HCT116 (cell line): ENCODE results near the gene ZNF462. TPM values are rescaled to one million over a fixed set of nuclear protein-coding genes. Genes with fewer than 3 reads are reported as not detected.

Source experiments
- ATAC-seq: fragments of 200-7000 bp; cut with Tn5 transposase; 2 replicates; pipeline ENCODE4 v1.9.1; 2020; ENCODE audit warnings: mild to moderate bottlenecking, moderate library complexity
- BruUV-seq: library from RNA; stranded (reverse); fragments of 400-500 nt; replicated peaks from 2 replicates; lab custom pipeline; 2021; lab: Mats Ljungman, UMichigan
- CTCF ChIA-PET: fragments of 300-600 bp; sonication (Branson Sonifier 250); formaldehyde crosslinking; loops from one replicate; lab custom pipeline; 2021; ENCODE audit warnings: antibody characterized with exemption; lab: Charles Lee
- POLR2A ChIA-PET: fragments of 300-600, 350-600 bp; sonication (Branson Sonifier 250); formaldehyde crosslinking; loops from one replicate; lab custom pipeline; 2021; ENCODE audit warnings: antibody characterized with exemption; lab: Charles Lee
- RAD21 ChIA-PET, 2 experiments: fragments of 300-600 bp; sonication (Branson Sonifier 250); formaldehyde crosslinking; loops; one replicate each; lab custom pipeline; 2023; ENCODE audit warnings: low total read pairs in 2 of 2; ENCODE audit not compliant: uncharacterized antibody in 2 of 2, unreplicated experiment in 2 of 2, low non-redundant PET in 1 of 2; lab: Charles Lee
- DNase-seq: peaks from one replicate; pipeline ENCODE4 v3.0.0-alpha.2; 2010; ENCODE audit warnings: low read depth, low spot score
- H2AFZ ChIP-seq: fragments of 200-600 bp; shearing (Covaris generic), sonication (generic); 2 replicates; pipeline ENCODE4 v1.6.1; 2017; ENCODE audit warnings: low read depth, mixed run types, mixed read lengths, antibody characterized with exemption, low read length; ENCODE audit not compliant: poor library complexity, severe bottlenecking
- H3K27ac ChIP-seq: 2 replicates; pipeline ENCODE4 v1.5.1; 2012; ENCODE audit warnings: low read depth, low read length
- H3K27me3 ChIP-seq: fragments of 200-600 bp; sonication (generic); 2 replicates; pipeline ENCODE4 v1.6.1; 2016; ENCODE audit warnings: mixed run types, low read length, mixed read lengths; ENCODE audit not compliant: insufficient read depth
- H3K36me3 ChIP-seq, 2 experiments: fragments of 200-500 bp in 1 of 2; fragments of 200-600 bp in 1 of 2; sonication (Bioruptor generic) in 1 of 2; sonication (generic) in 1 of 2; 2 replicates each; pipeline versions ENCODE4 v1.5.1 to v1.6.1; 2014 to 2016; ENCODE audit warnings: low read length in 2 of 2, inconsistent platforms in 1 of 2, mixed read lengths in 1 of 2, mixed run types in 1 of 2; ENCODE audit not compliant: insufficient read depth in 2 of 2, control insufficient read depth in 1 of 2
- H3K4me1 ChIP-seq, 2 experiments: fragments of 200-600 bp in 1 of 2; sonication (generic) in 1 of 2; 2 replicates each; pipeline versions ENCODE4 v1.5.1 to v1.6.1; 2012 to 2017; ENCODE audit warnings: low read length in 2 of 2, inconsistent platforms in 1 of 2, mild to moderate bottlenecking in 1 of 2, mixed read lengths in 1 of 2, mixed run types in 1 of 2, moderate library complexity in 1 of 2; ENCODE audit not compliant: insufficient read depth in 2 of 2, control insufficient read depth in 1 of 2
- H3K4me2 ChIP-seq: fragments of 200-600 bp; sonication (generic); 2 replicates; pipeline ENCODE4 v1.6.1; 2017; ENCODE audit warnings: mixed run types, low read length, mixed read lengths
- H3K4me3 ChIP-seq, 2 experiments: fragments of 200-600 bp in 1 of 2; sonication (generic) in 1 of 2; replicated peaks in 1 of 2; 2 replicates each; pipeline ENCODE4 v1.5.1; 2011 to 2016; ENCODE audit warnings: low read length in 2 of 2, control low read depth in 1 of 2, low read depth in 1 of 2, mild to moderate bottlenecking in 1 of 2, mixed read lengths in 1 of 2, mixed run types in 1 of 2
- H3K79me2 ChIP-seq: fragments of 200-600 bp; sonication (generic); 2 replicates; pipeline ENCODE4 v1.6.1; 2017; ENCODE audit warnings: mild to moderate bottlenecking, mixed run types, low read length, moderate library complexity, mixed read lengths; ENCODE audit not compliant: insufficient read depth
- H3K9ac ChIP-seq: fragments of 200-600 bp; sonication (generic); 2 replicates; pipeline ENCODE4 v1.6.1; 2016; ENCODE audit warnings: low read length, mixed read lengths
- H3K9me2 ChIP-seq: fragments of 200-600 bp; sonication (generic), shearing (Covaris generic); 2 replicates; pipeline ENCODE4 v1.6.1; 2017; ENCODE audit warnings: mixed run types, mild to moderate bottlenecking, moderate library complexity; ENCODE audit not compliant: insufficient read depth
- H3K9me3 ChIP-seq, 2 experiments: fragments of 200-500 bp in 1 of 2; fragments of 200-600 bp in 1 of 2; sonication (Bioruptor generic) in 1 of 2; sonication (generic) in 1 of 2; 2 replicates each; pipeline ENCODE4 v1.6.1; 2014 to 2017; ENCODE audit warnings: low read length in 2 of 2, mixed read lengths in 2 of 2, inconsistent platforms in 1 of 2, low read depth in 1 of 2, mild to moderate bottlenecking in 1 of 2, mixed run types in 1 of 2, moderate library complexity in 1 of 2; ENCODE audit not compliant: control insufficient read depth in 1 of 2, insufficient read depth in 1 of 2
- H4K20me1 ChIP-seq: fragments of 200-600 bp; sonication (generic), shearing (Covaris generic); 2 replicates; pipeline ENCODE4 v1.6.1; 2017; ENCODE audit warnings: mixed run types, mild to moderate bottlenecking, moderate library complexity; ENCODE audit not compliant: insufficient read depth
- CBX3 ChIP-seq: IDR thresholded peaks from 2 replicates; pipeline ENCODE4 v1.6.1; 2012; ENCODE audit warnings: low read depth
- CEBPB ChIP-seq: IDR thresholded peaks from 2 replicates; pipeline ENCODE4 v1.6.1; 2012; ENCODE audit warnings: low read depth
- EGR1 ChIP-seq: IDR thresholded peaks from 2 replicates; pipeline ENCODE4 v1.6.1; 2012; ENCODE audit warnings: low read depth
- ELF1 ChIP-seq: IDR thresholded peaks from 2 replicates; pipeline ENCODE4 v1.6.1; 2012; ENCODE audit warnings: low read depth, borderline replicate concordance
- EZH2 ChIP-seq: fragments of 200-600 bp; sonication (generic); IDR thresholded peaks from 2 replicates; pipeline ENCODE4 v1.6.1; 2017; ENCODE audit warnings: antibody characterized with exemption, mixed run types
- EZH2phosphoT487 ChIP-seq: fragments of 200-600 bp; IDR thresholded peaks from 2 replicates; pipeline ENCODE4 v1.6.1; 2018; ENCODE audit warnings: antibody characterized with exemption, borderline replicate concordance
- FOSL1 ChIP-seq: IDR thresholded peaks from 2 replicates; pipeline ENCODE4 v1.6.1; 2012; ENCODE audit warnings: low read depth
- JUND ChIP-seq: IDR thresholded peaks from 2 replicates; pipeline ENCODE4 v1.6.1; 2012
- MAX ChIP-seq: IDR thresholded peaks from 2 replicates; pipeline ENCODE4 v1.6.1; 2012
- RAD21 ChIP-seq: IDR thresholded peaks from 2 replicates; pipeline ENCODE4 v1.6.1; 2012; ENCODE audit warnings: low read depth, mild to moderate bottlenecking
- SIN3A ChIP-seq: IDR thresholded peaks from 2 replicates; pipeline ENCODE4 v1.6.1; 2012; ENCODE audit warnings: low read depth
- SP1 ChIP-seq: IDR thresholded peaks from 2 replicates; pipeline ENCODE4 v1.6.1; 2012; ENCODE audit warnings: low read depth
- SRF ChIP-seq: IDR thresholded peaks from 2 replicates; pipeline ENCODE4 v1.6.1; 2012; ENCODE audit warnings: low read depth
- TCF7L2 ChIP-seq: IDR thresholded peaks from 2 replicates; pipeline ENCODE4 v1.7.0; 2011; ENCODE audit warnings: borderline replicate concordance, inconsistent platforms; ENCODE audit not compliant: insufficient read depth, insufficient read length; ENCODE audit errors: extremely low read depth
- YY1 ChIP-seq: IDR thresholded peaks from 2 replicates; pipeline ENCODE4 v1.6.1; 2011; ENCODE audit warnings: low read length, low read depth, moderate library complexity, mild to moderate bottlenecking; ENCODE audit not compliant: insufficient replicate concordance; ENCODE audit errors: extremely low read depth
- ZFX ChIP-seq: fragments of 450-650 bp; IDR thresholded peaks from 2 replicates; pipeline ENCODE4 v1.6.1; 2017
- intact Hi-C: fragments of 100-400 bp; cut with micrococcal nuclease; formaldehyde crosslinking; loops from 2 replicates; pipeline ENCODE4 v1.10.0; 2022
- total RNA-seq: library from RNA; stranded (reverse); gene quantifications from one replicate; pipeline ENCODE4 v1.2.1, GENCODE V29; 2021; ENCODE audit not compliant: unreplicated experiment
- TF ChIP-seq, protein P1 (sequence below), 3 experiments: fragments of 200-600 bp in 1 of 3; sonication (generic) in 1 of 3; IDR thresholded peaks in 2 of 3; conservative IDR thresholded peaks in 1 of 3; 2 replicates each; pipeline ENCODE4 v1.5.1; 2012 to 2017; ENCODE audit warnings: low read depth in 2 of 3, low read length in 2 of 3, antibody characterized with exemption in 1 of 3, borderline replicate concordance in 1 of 3, control low read depth in 1 of 3, mild to moderate bottlenecking in 1 of 3, mixed read lengths in 1 of 3, mixed run types in 1 of 3, moderate library complexity in 1 of 3; ENCODE audit not compliant: insufficient read depth in 1 of 3
- TF ChIP-seq, protein P2 (sequence below): IDR thresholded peaks from 2 replicates; pipeline ENCODE4 v1.6.1; 2012; ENCODE audit warnings: low read depth
- TF ChIP-seq, protein P3 (sequence below): IDR thresholded peaks from 2 replicates; pipeline ENCODE4 v1.6.1; 2012

ZNF462 gene
- total RNA-seq, 1 experiment from 2014 or later = 18.1 TPM

- RAD21 ChIA-PET = no interaction called here
Observed at GRCh38 chr9:106886111-106887046, 23.4 kb downstream of the ZNF462 start.

More at GRCh38 chr9:106886111-106887046, 23.4 kb downstream of the ZNF462 start:
- H3K4me2 ChIP-seq = no peak overlapping the region
- no peak overlapping the region for H2AFZ ChIP-seq
- H4K20me1 ChIP-seq = no peaks in the 10 kb centered on the region
- DNase-seq (no peak), ATAC-seq (no peak)
- intact Hi-C loops = no loop called here
- ChIA-PET CTCF (no interaction called here), POLR2A (no interaction called here)
- H3K4me3 ChIP-seq = no peak overlapping the region
- BruUV-seq = no TSS peak
- H3K4me1 ChIP-seq = peaks cover 0 to 16% of the 10 kb centered on the region in 2 experiments; a peak in 2 of 4 replicates
- no peaks in the 10 kb centered on the region for H3K36me3 ChIP-seq
- H3K27me3 ChIP-seq = no peaks in the 10 kb centered on the region
- TF ChIP-seq ZFX (no peak), MAX (no peak), EZH2phosphoT487 (no peak), FOSL1 (no peak), ELF1 (no peak), SP1 (no peak), SIN3A (no peak), RAD21 (no peak), CBX3 (no peak), TCF7L2 (no peak), CEBPB (no peak), YY1 (no peak), SRF (no peak), EGR1 (no peak), JUND (no peak), EZH2 (no peak)
- TF ChIP-seq, protein P1, sequence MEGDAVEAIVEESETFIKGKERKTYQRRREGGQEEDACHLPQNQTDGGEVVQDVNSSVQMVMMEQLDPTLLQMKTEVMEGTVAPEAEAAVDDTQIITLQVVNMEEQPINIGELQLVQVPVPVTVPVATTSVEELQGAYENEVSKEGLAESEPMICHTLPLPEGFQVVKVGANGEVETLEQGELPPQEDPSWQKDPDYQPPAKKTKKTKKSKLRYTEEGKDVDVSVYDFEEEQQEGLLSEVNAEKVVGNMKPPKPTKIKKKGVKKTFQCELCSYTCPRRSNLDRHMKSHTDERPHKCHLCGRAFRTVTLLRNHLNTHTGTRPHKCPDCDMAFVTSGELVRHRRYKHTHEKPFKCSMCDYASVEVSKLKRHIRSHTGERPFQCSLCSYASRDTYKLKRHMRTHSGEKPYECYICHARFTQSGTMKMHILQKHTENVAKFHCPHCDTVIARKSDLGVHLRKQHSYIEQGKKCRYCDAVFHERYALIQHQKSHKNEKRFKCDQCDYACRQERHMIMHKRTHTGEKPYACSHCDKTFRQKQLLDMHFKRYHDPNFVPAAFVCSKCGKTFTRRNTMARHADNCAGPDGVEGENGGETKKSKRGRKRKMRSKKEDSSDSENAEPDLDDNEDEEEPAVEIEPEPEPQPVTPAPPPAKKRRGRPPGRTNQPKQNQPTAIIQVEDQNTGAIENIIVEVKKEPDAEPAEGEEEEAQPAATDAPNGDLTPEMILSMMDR (IDR thresholded peaks at IDR 0.05 in 2 of 3, conservative IDR thresholded peaks at IDR 0.05 in 1 of 3; ENCODE audit: borderline replicate concordance in 1 of 3, insufficient read depth in 1 of 3, low read depth in 2 of 3, low read length in 2 of 3) = no peak
- TF ChIP-seq, protein P2, sequence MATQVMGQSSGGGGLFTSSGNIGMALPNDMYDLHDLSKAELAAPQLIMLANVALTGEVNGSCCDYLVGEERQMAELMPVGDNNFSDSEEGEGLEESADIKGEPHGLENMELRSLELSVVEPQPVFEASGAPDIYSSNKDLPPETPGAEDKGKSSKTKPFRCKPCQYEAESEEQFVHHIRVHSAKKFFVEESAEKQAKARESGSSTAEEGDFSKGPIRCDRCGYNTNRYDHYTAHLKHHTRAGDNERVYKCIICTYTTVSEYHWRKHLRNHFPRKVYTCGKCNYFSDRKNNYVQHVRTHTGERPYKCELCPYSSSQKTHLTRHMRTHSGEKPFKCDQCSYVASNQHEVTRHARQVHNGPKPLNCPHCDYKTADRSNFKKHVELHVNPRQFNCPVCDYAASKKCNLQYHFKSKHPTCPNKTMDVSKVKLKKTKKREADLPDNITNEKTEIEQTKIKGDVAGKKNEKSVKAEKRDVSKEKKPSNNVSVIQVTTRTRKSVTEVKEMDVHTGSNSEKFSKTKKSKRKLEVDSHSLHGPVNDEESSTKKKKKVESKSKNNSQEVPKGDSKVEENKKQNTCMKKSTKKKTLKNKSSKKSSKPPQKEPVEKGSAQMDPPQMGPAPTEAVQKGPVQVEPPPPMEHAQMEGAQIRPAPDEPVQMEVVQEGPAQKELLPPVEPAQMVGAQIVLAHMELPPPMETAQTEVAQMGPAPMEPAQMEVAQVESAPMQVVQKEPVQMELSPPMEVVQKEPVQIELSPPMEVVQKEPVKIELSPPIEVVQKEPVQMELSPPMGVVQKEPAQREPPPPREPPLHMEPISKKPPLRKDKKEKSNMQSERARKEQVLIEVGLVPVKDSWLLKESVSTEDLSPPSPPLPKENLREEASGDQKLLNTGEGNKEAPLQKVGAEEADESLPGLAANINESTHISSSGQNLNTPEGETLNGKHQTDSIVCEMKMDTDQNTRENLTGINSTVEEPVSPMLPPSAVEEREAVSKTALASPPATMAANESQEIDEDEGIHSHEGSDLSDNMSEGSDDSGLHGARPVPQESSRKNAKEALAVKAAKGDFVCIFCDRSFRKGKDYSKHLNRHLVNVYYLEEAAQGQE = no peak
- TF ChIP-seq, protein P3, sequence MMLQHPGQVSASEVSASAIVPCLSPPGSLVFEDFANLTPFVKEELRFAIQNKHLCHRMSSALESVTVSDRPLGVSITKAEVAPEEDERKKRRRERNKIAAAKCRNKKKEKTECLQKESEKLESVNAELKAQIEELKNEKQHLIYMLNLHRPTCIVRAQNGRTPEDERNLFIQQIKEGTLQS = no peak
- no peaks in the 10 kb centered on the region for H3K9me3 ChIP-seq
- no peaks in the 10 kb centered on the region for H3K9me2 ChIP-seq
- H3K9ac ChIP-seq = no peak overlapping the region
- no peaks in the 10 kb centered on the region; the same call in 1 of the 2 replicates for H3K79me2 ChIP-seq
- no peak overlapping the region for H3K27ac ChIP-seq
